ENCODE measurements around the gene TFPI.

GRCh38 chr2:187550857-187551256, 3.4 kb downstream of the TFPI start:
- TF ChIP-seq CTCF (IDR thresholded peaks at IDR 0.05) (no peak), POLR2A (IDR thresholded peaks at IDR 0.05) (no peak), POLR2AphosphoS5 (IDR thresholded peaks at IDR 0.05) (no peak), EP300 (IDR thresholded peaks at IDR 0.05; ENCODE audit: low read depth) (no peak)

Measured in transverse colon (tissue), 4 donors.